Measurements from ENCODE around the gene ZCWPW1.

DNA sequence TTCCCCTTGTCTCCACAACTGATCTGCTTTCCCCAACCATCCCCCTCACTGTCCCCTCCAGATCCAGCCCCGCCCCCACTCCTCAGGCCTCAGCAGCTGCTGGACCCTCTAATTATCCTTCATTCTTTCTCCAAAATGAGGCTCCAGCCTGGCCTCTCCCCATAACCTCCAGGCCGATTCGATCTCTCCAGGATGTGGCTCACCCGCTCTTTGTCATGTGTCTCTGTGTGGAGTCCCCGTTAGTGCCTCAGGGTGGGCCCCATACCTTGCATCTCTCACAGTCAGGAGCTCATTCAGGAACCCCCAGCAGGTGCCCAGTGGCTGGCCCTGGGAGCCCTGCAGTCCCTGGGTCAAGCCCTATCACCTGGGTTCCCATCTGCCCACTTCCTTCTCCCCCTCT, 53.9 kb downstream of the ZCWPW1 start:
- TF ChIP-seq POLR2A (IDR thresholded peaks at IDR 0.05) = no peak
- TF ChIP-seq, protein P1, sequence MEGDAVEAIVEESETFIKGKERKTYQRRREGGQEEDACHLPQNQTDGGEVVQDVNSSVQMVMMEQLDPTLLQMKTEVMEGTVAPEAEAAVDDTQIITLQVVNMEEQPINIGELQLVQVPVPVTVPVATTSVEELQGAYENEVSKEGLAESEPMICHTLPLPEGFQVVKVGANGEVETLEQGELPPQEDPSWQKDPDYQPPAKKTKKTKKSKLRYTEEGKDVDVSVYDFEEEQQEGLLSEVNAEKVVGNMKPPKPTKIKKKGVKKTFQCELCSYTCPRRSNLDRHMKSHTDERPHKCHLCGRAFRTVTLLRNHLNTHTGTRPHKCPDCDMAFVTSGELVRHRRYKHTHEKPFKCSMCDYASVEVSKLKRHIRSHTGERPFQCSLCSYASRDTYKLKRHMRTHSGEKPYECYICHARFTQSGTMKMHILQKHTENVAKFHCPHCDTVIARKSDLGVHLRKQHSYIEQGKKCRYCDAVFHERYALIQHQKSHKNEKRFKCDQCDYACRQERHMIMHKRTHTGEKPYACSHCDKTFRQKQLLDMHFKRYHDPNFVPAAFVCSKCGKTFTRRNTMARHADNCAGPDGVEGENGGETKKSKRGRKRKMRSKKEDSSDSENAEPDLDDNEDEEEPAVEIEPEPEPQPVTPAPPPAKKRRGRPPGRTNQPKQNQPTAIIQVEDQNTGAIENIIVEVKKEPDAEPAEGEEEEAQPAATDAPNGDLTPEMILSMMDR (IDR thresholded peaks at IDR 0.05) = no peak

Data from Peyer's patch (tissue), 4 donors.